Mammary epithelial cell (primary cell): ENCODE results near the gene CACHD1.

ENCODE experiments used
- EZH2 ChIP-seq: IDR thresholded peaks from 2 replicates; pipeline ENCODE4 v1.6.1; 2012; ENCODE audit warnings: low read length, inconsistent platforms, borderline replicate concordance
- TF ChIP-seq, protein P1 (sequence below), 2 donors: IDR thresholded peaks in 1 of 2; conservative IDR thresholded peaks in 1 of 2; 2 replicates each; pipeline ENCODE4 v1.5.1; 2011 to 2012; ENCODE audit warnings: inconsistent platforms in 2 of 2, low read length in 2 of 2, mild to moderate bottlenecking in 2 of 2, control low read depth in 1 of 2, low read depth in 1 of 2; ENCODE audit not compliant: insufficient read depth in 1 of 2; ENCODE audit errors: extremely low read depth in 1 of 2

DNA sequence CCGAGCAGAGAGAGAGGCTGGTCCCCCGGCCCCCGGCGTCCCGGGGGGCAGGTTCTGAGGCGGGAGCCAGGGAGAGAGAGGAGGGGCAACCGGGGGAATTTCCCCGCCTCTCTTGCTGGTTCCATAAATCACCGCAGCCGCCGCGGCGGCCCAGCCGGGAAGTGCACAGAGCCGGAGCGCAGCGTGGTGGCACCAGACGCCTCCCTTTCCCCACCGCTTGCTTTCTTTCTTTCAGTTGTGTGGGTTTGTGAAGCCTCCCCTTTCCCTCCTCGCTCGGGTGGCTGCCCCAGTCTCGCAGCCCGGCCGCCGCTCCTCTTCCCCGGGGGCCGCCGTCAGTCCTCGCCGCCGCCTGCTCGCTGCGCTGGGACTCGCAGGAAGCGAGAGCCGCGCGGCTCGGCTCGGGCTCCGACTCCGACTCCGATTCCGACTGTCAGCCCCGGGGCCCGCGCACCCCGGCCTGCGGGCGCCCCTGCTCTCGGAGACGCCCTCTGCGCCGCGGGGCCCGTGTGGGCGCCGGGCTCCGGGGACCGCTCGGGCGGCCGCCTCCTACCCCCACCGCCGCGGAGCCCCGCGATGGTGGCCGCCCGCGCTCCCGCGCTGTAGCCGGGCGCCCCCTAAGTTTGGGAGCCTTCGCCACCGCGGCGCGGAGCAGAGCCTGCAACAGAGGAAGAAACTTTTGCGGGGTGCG, at the start of gene CACHD1:
- TF ChIP-seq, protein P1, sequence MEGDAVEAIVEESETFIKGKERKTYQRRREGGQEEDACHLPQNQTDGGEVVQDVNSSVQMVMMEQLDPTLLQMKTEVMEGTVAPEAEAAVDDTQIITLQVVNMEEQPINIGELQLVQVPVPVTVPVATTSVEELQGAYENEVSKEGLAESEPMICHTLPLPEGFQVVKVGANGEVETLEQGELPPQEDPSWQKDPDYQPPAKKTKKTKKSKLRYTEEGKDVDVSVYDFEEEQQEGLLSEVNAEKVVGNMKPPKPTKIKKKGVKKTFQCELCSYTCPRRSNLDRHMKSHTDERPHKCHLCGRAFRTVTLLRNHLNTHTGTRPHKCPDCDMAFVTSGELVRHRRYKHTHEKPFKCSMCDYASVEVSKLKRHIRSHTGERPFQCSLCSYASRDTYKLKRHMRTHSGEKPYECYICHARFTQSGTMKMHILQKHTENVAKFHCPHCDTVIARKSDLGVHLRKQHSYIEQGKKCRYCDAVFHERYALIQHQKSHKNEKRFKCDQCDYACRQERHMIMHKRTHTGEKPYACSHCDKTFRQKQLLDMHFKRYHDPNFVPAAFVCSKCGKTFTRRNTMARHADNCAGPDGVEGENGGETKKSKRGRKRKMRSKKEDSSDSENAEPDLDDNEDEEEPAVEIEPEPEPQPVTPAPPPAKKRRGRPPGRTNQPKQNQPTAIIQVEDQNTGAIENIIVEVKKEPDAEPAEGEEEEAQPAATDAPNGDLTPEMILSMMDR (conservative IDR thresholded peaks at IDR 0.05 in 1 of 2, IDR thresholded peaks at IDR 0.05 in 1 of 2; ENCODE audit: extremely low read depth in 1 of 2, insufficient read depth in 1 of 2, low read depth in 1 of 2, low read length in 2 of 2): peak in 1 of 2 donors; percentile 49
- no peak for TF ChIP-seq EZH2
